A673 (cell line): ENCODE results near the gene TMEM217.

Source experiments
- EZH2 ChIP-seq: fragments of 200-600 bp; sonication (generic); IDR thresholded peaks from 2 replicates; pipeline ENCODE4 v1.6.1; 2017; ENCODE audit warnings: borderline replicate concordance, low read depth, mild to moderate bottlenecking, mixed read lengths, antibody characterized with exemption, low read length; ENCODE audit not compliant: poor library complexity, severe bottlenecking
- TF ChIP-seq, protein P1 (sequence below): fragments of 300-800, 200-600 bp; sonication (generic); conservative IDR thresholded peaks from 2 replicates; pipeline ENCODE4 v1.5.1; 2017; ENCODE audit warnings: low read depth, mild to moderate bottlenecking, antibody characterized with exemption, low read length, moderate library complexity, mixed read lengths

DNA sequence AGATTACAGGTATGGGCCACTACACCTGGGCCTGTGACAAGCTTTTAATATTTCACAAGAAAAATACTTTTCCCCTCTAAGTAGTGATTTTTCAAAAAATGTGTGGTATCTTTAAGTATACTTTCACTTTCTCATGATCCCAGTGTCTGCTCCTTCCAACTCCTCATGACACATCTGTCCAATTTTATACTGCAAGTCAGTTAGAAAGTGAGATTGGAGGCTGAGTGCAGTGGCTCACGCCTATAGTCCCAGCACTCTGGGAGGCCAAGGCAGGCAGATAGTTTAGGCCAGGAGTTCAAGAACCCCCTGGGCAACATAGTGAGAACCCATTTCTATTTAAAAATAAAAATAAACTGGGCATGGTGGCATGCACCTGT is 67.8 kb downstream of the TMEM217 start:
- TF ChIP-seq, protein P1, sequence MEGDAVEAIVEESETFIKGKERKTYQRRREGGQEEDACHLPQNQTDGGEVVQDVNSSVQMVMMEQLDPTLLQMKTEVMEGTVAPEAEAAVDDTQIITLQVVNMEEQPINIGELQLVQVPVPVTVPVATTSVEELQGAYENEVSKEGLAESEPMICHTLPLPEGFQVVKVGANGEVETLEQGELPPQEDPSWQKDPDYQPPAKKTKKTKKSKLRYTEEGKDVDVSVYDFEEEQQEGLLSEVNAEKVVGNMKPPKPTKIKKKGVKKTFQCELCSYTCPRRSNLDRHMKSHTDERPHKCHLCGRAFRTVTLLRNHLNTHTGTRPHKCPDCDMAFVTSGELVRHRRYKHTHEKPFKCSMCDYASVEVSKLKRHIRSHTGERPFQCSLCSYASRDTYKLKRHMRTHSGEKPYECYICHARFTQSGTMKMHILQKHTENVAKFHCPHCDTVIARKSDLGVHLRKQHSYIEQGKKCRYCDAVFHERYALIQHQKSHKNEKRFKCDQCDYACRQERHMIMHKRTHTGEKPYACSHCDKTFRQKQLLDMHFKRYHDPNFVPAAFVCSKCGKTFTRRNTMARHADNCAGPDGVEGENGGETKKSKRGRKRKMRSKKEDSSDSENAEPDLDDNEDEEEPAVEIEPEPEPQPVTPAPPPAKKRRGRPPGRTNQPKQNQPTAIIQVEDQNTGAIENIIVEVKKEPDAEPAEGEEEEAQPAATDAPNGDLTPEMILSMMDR, result no peak
- TF ChIP-seq EZH2, result no peak
